Effector memory CD4-positive, alpha-beta T cell (primary cell): ENCODE measurements around the gene TMEM138.

Experiments used
- DNase-seq, 3 donors: peaks; one replicate each; pipeline ENCODE4 v3.0.0-alpha.2; 2020
- H3K27ac ChIP-seq: 2 replicates; pipeline ENCODE4 v1.7.0; 2013; ENCODE audit warnings: mild to moderate bottlenecking, low read length, moderate library complexity; ENCODE audit not compliant: insufficient read depth, poor library complexity, severe bottlenecking
- H3K27me3 ChIP-seq: replicated peaks from 2 replicates; pipeline ENCODE4 v1.7.0; 2013; ENCODE audit warnings: mild to moderate bottlenecking, low read length; ENCODE audit not compliant: insufficient read depth, control insufficient read depth, poor library complexity, severe bottlenecking
- H3K36me3 ChIP-seq: 2 replicates; pipeline ENCODE4 v1.7.0; 2013; ENCODE audit warnings: mild to moderate bottlenecking, low read length, moderate library complexity; ENCODE audit not compliant: control insufficient read depth, insufficient read depth
- H3K4me1 ChIP-seq: 2 replicates; pipeline ENCODE4 v1.7.0; 2013; ENCODE audit warnings: low read length, mild to moderate bottlenecking; ENCODE audit not compliant: control insufficient read depth, insufficient read depth, poor library complexity, severe bottlenecking
- H3K4me3 ChIP-seq: 2 replicates; pipeline ENCODE4 v1.7.0; 2013; ENCODE audit warnings: low read length, low read depth, mild to moderate bottlenecking; ENCODE audit not compliant: insufficient read depth, poor library complexity, severe bottlenecking
- H3K9me3 ChIP-seq: 2 replicates; pipeline ENCODE4 v1.7.0; 2013; ENCODE audit warnings: mild to moderate bottlenecking, low read length, moderate library complexity; ENCODE audit not compliant: control insufficient read depth

TMEM138 gene

DNA sequence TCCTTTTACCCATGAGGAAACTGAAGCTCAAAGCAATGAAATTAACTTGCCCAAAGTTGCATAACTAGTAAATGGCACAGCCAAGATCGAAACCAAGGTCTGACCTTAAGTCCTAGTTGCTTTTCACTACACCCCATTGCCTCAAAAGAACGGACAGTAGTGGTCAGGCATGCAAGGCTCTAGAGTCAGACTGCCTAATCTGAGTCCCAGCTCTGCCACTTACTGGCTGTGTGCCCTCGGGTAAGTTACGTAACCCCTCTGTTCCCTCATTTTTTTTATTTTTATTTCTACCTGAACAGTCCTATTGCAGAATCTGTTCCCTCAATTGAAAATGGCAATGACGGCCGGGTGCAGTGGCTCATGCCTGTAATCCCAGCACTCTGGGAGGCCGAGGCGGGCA, 10.1 kb upstream of the TMEM138 start:
- Histone ChIP-seq H3K4me3 (no peak overlapping the region), H3K4me1 (no peaks in the 10 kb centered on the region), H3K36me3 (peaks cover 63% of the 10 kb centered on the region), H3K27ac (no peak overlapping the region), H3K27me3 (no peaks in the 10 kb centered on the region), H3K9me3 (no peaks in the 10 kb centered on the region)
- DNase-seq, result no peak

DNA sequence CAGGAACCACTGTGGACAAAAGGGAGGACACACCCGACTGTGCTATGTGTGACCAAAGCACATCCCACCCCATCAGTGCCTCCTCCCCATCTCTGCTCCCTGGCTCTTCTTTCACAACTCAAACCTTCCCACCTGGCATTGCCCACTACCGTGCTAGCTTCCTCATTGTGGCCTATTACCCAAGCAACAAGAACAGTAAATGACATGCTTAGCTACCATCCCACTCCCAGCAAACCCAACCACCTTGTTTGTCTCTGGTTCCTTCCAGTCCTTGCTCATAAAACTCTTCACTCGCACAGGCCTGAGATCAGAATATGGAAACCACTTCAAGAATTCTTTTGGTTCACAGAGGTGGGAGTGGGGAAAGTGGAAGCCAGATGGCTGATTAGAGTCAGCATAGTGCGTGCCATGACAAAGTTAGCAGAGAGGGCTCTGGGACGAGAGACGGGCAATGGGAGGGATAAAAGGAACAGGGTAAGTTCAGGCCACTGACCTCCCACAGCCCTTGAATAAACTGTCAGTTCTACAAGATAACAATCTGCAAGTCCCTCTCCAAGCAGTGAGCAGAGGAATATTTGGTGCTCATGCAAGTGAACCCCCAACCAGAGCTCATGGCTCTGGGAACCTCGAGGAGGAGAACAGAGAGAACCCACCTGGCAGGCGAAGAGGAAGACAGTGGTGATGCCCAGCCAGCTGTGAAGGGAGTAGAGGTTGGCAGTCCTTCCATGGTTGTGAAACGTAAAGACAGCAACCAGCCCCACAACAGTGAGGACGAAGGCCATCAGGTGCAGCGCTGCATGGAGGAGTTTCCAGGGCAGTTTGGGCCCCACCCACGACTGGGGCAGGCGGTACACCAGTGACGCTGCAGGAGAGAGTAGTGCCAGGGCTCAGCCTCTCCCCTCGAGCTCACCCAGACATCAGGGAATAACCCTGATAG, 8.8 kb upstream of the TMEM138 start:
- H3K9me3 ChIP-seq, result no peaks in the 10 kb centered on the region
- H3K4me3 ChIP-seq, result no peak overlapping the region
- no peaks in the 10 kb centered on the region for H3K27me3 ChIP-seq
- no peak for DNase-seq
- H3K4me1 ChIP-seq, result no peaks in the 10 kb centered on the region
- peaks cover 50% of the 10 kb centered on the region for H3K36me3 ChIP-seq
- H3K27ac ChIP-seq, result no peak overlapping the region

DNA sequence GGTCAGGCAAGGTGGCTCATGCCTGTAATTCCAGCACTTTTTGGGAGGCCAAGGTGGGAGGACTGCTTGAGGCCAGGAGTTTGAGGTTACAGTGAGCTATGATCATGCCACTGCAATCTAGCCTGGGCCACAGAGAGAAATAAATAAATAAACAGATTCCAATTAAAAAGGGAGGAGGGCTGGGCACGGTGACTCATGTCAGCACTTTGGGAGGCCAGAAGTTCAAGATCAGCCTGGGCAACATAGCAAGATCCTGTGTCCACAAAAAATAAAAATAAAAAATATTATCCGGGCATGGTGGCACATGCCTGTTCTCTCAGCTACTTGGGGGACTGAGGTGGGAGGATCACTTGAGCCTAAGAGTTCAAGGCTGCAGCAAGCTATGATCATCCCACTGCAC, 8.0 kb upstream of the TMEM138 start:
- Histone ChIP-seq H3K27ac (no peak overlapping the region), H3K36me3 (peaks cover 42% of the 10 kb centered on the region), H3K27me3 (no peaks in the 10 kb centered on the region), H3K4me1 (no peaks in the 10 kb centered on the region), H3K9me3 (no peaks in the 10 kb centered on the region), H3K4me3 (no peak overlapping the region)
- DNase-seq, result no peak

DNA sequence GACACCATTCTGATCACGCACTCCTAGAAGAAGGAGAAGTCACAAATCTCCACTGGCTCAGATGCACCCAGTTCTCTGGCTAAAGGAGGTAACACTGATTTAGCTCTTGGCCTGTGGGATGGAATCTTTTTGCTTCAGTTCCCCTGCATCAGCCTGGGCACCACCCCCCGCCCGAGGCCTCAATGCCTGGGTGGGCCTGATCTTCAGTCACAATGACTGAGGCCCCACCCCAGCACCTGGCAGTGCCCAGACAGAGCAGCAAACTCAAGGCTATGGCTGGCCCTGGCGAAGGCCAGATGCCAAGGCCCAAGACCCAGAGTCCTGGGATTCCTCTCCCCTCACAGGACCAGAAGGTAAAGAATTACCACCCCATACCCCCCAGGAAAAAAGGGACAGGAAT, 5.5 kb upstream of the TMEM138 start:
- peaks cover 22% of the 10 kb centered on the region for H3K36me3 ChIP-seq
- DNase-seq, result no peak
- H3K4me1 ChIP-seq, result peaks cover 5% of the 10 kb centered on the region
- no peaks in the 10 kb centered on the region for H3K27me3 ChIP-seq
- H3K27ac ChIP-seq, result no peak overlapping the region
- H3K9me3 ChIP-seq, result no peaks in the 10 kb centered on the region
- no peak overlapping the region for H3K4me3 ChIP-seq

DNA sequence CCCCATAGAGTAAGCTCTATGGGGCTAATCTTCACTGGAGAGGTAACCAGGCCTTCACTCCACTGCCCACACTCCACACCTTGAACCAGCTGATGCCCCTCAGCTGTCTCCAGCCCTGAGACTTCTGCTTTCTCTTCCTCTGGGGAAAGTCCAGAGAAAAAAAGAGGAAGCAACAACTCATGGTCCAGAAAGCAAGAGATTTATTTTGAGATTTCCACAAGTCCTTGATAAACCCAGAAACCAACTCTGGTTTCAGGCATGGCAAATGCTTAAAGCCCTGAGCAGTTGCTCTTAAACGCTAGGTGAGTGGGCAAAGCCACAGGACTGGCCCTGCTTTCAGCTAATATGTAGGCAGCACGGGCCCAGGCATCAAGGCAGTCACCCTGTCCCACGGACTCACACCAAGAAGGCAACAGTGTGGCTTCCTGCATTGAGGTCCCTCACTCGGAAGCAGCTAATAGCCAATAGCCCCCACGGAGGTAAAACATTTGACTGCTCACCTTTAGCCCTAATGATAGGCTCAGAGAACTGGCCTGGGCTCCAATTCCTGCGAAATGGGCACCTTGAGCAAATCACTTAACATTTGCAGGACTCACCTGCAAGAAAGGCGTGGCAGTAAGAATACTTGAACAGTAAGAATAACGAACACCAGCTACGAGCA, 4.8 kb upstream of the TMEM138 start:
- no peaks in the 10 kb centered on the region for H3K9me3 ChIP-seq
- no peak for DNase-seq
- H3K36me3 ChIP-seq, result peaks cover 17% of the 10 kb centered on the region
- no peak overlapping the region for H3K27ac ChIP-seq
- H3K27me3 ChIP-seq, result no peaks in the 10 kb centered on the region
- peaks cover 6% of the 10 kb centered on the region for H3K4me1 ChIP-seq
- no peak overlapping the region for H3K4me3 ChIP-seq

DNA sequence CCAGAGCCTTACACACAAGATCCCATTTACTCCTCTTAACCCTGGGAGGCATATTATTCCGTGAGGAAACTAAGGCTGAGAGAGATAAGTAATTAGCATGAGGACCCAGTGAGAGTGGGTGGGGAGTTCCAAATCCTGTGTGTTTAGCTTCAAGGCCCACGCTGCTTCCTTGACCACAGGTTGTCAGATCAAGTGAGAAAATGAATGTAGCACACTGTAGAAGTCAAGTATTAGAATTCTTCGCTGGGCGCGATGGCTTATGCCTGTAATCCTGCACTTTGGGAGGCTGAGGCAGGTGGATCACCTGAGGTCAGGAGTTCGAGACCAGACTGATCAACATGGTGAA, 4.3 kb upstream of the TMEM138 start:
- peaks cover 11% of the 10 kb centered on the region for H3K4me1 ChIP-seq
- H3K27me3 ChIP-seq, result no peaks in the 10 kb centered on the region
- H3K36me3 ChIP-seq, result peaks cover 12% of the 10 kb centered on the region
- no peaks in the 10 kb centered on the region for H3K9me3 ChIP-seq
- no peak overlapping the region for H3K27ac ChIP-seq
- no peak for DNase-seq
- H3K4me3 ChIP-seq, result no peak overlapping the region

DNA sequence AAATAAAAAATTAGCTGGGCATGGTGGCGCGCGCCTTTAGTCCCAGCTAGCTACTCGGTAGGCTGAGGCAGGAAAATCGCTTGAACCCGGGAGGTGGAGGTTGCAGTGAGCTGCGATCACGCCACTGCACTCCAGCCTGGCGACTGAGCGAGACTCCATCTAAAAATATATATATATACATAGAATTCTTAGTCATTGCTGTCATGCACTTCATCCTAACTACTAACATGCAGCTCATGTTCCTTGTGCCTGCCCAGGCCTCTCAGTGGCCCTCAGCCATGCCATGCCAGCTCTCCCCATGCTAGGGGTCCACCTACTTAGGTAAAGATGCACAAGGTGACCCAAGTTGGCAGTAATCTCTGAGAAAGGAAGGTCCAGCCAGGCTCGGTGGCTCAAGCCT, 3.6 kb upstream of the TMEM138 start:
- peaks cover 5% of the 10 kb centered on the region for H3K36me3 ChIP-seq
- H3K27me3 ChIP-seq, result no peaks in the 10 kb centered on the region
- H3K4me1 ChIP-seq, result peaks cover 11% of the 10 kb centered on the region
- H3K4me3 ChIP-seq, result no peak overlapping the region
- no peak overlapping the region for H3K27ac ChIP-seq
- no peaks in the 10 kb centered on the region for H3K9me3 ChIP-seq
- DNase-seq, result no peak

DNA sequence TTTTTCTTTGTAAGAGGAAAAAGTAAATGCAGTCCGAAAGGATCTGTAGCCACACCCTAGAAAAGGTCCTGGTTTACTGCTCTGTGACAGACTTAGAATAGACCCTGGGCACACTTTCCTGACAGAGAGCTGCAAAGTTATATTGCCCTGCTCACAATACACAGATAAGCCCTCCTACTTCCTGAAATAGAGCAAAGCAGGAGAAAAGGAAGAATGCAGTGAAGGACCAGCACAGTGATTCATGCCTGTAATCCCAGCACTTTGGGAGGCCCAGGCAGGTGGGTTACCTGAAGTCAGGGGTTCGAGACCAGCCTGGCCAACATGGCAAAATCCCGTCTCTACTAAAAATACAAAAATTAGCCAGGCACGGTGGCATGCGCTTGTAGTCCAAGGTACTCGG, 2.7 kb upstream of the TMEM138 start:
- peaks cover 11% of the 10 kb centered on the region for H3K4me1 ChIP-seq
- DNase-seq, result no peak
- no peaks in the 10 kb centered on the region for H3K27me3 ChIP-seq
- H3K9me3 ChIP-seq, result no peaks in the 10 kb centered on the region
- H3K27ac ChIP-seq, result no peak overlapping the region
- H3K4me3 ChIP-seq, result no peak overlapping the region
- H3K36me3 ChIP-seq, result peaks cover 4% of the 10 kb centered on the region

DNA sequence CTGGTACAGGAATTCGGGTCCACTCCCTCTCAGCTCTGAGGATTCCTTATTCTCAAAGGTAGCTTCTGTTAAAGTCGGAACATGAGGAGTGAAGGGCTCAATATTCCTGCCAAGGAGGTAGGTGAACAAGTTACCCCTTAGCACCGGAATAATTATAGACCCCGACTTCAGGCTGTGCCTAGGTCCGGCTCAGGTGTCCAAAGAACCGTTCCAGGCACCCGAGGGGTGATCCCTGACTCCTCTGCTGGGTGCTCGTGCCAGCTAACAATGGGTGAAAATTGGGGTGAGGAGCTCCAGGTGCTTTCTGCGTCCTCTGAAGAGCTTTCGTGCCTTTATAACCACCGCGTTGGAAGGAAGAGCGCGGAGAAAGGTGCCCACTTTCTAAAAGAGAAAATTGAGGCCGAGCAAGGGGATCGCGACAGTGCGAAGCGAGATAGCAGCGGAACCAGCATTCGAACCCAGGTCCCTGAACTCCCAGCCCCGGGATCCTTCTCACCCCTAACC, 885 bp upstream of the TMEM138 start:
- DNase-seq, result no peak
- peak overlapping the region; percentile 98 for H3K27ac ChIP-seq
- H3K27me3 ChIP-seq, result no peaks in the 10 kb centered on the region
- H3K9me3 ChIP-seq, result no peaks in the 10 kb centered on the region
- peak overlapping the region; percentile 94 for H3K4me3 ChIP-seq
- peaks cover 11% of the 10 kb centered on the region for H3K4me1 ChIP-seq
- H3K36me3 ChIP-seq, result peaks cover 18% of the 10 kb centered on the region

DNA sequence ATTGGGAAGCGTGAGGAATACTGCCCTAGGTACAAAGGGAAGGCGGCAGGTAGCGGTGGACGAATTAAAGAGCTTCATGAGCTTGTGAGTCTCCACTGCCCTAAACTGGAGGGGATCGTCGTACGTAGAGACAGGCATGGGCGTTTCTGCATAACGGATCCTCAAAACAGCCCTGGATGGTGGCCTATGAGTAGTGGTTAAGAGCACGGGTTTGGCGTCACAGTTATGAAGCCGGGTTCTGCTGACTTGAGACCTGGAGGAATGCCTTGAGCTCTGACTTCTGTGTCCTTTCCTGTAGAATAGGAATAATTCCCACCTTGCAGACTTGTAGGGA, 335 bp downstream of the TMEM138 start:
- peak overlapping the region; percentile 98 for H3K27ac ChIP-seq
- H3K9me3 ChIP-seq, result no peaks in the 10 kb centered on the region
- H3K4me3 ChIP-seq, result peak overlapping the region; percentile 94
- DNase-seq, result no peak
- H3K27me3 ChIP-seq, result no peaks in the 10 kb centered on the region
- H3K4me1 ChIP-seq, result peaks cover 11% of the 10 kb centered on the region
- H3K36me3 ChIP-seq, result peaks cover 30% of the 10 kb centered on the region
